ENCODE measurements around the gene SCD5.

GRCh38 chr4:82706349-82707000 lies 92.1 kb downstream of the SCD5 start:
- TF ChIP-seq HDAC6 (IDR thresholded peaks at IDR 0.05; ENCODE audit: low read depth, low read length), result no peak
- TF ChIP-seq EZH2 (IDR thresholded peaks at IDR 0.05; ENCODE audit: low read depth, low read length, severe bottlenecking), result no peak
- TF ChIP-seq TCF12 (IDR thresholded peaks at IDR 0.05; ENCODE audit: low read depth, low read length), result no peak
- no peak for TF ChIP-seq MAX (IDR thresholded peaks at IDR 0.05)
- no peak for TF ChIP-seq POLR2A (IDR thresholded peaks at IDR 0.05; ENCODE audit: control extremely low read depth in 1 of 2, low read depth in 2 of 2, low read length in 2 of 2)
- TF ChIP-seq, protein P1, sequence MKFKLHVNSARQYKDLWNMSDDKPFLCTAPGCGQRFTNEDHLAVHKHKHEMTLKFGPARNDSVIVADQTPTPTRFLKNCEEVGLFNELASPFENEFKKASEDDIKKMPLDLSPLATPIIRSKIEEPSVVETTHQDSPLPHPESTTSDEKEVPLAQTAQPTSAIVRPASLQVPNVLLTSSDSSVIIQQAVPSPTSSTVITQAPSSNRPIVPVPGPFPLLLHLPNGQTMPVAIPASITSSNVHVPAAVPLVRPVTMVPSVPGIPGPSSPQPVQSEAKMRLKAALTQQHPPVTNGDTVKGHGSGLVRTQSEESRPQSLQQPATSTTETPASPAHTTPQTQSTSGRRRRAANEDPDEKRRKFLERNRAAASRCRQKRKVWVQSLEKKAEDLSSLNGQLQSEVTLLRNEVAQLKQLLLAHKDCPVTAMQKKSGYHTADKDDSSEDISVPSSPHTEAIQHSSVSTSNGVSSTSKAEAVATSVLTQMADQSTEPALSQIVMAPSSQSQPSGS (IDR thresholded peaks at IDR 0.05; ENCODE audit: low read length), result no peak
- TF ChIP-seq POLR2AphosphoS5 (IDR thresholded peaks at IDR 0.05; ENCODE audit: low read depth, low read length), result no peak
- no peak for TF ChIP-seq EGR1 (IDR thresholded peaks at IDR 0.05; ENCODE audit: borderline replicate concordance, low read depth, low read length)
